Measurements from ENCODE around the gene KRTAP9-8.

DNA sequence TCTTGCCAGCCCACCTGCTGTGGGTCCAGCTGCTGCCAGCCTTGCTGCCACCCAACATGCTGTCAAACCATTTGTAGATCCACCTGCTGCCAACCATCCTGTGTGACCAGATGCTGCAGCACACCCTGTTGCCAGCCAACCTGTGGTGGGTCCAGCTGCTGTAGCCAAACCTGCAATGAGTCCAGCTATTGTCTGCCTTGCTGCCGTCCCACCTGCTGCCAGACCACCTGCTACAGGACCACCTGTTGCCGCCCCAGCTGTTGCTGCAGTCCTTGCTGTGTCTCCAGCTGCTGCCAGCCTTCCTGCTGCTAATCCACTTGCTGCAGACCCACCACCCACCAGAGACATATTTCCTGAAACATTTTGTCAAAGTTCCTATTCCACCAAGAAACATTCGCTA, 47.5 kb upstream of the KRTAP9-8 start:
- no peak for TF ChIP-seq POLR2A (IDR thresholded peaks at IDR 0.05)
- TF ChIP-seq, protein P1, sequence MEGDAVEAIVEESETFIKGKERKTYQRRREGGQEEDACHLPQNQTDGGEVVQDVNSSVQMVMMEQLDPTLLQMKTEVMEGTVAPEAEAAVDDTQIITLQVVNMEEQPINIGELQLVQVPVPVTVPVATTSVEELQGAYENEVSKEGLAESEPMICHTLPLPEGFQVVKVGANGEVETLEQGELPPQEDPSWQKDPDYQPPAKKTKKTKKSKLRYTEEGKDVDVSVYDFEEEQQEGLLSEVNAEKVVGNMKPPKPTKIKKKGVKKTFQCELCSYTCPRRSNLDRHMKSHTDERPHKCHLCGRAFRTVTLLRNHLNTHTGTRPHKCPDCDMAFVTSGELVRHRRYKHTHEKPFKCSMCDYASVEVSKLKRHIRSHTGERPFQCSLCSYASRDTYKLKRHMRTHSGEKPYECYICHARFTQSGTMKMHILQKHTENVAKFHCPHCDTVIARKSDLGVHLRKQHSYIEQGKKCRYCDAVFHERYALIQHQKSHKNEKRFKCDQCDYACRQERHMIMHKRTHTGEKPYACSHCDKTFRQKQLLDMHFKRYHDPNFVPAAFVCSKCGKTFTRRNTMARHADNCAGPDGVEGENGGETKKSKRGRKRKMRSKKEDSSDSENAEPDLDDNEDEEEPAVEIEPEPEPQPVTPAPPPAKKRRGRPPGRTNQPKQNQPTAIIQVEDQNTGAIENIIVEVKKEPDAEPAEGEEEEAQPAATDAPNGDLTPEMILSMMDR (IDR thresholded peaks at IDR 0.05): no peak

All from body of pancreas (tissue), 4 donors.